Prostate gland (tissue), 2 donors: ENCODE data around the gene RPL29. TPM values are rescaled to one million over a fixed set of nuclear protein-coding genes. Genes with fewer than 3 reads are reported as not detected.
A peak's percentile ranks its signal among the peaks of the same experiment; 100 is the strongest.

Experiments used
- DNase-seq: peaks from one replicate; pipeline ENCODE4 v3.0.0-alpha.2; 2019; ENCODE audit warnings: low spot score
- H3K27ac ChIP-seq, 2 donors: fragments of 200-600 bp; sonication (generic); 2 replicates each; pipeline ENCODE4 v1.5.1; 2017 to 2019
- H3K27me3 ChIP-seq: fragments of 200-600 bp; sonication (generic); replicated peaks from 2 replicates; pipeline ENCODE4 v1.5.1; 2019; ENCODE audit not compliant: insufficient read depth
- H3K36me3 ChIP-seq, 2 donors: fragments of 200-600 bp; sonication (generic); 1 replicate in 1 of 2; 2 replicates in 1 of 2; pipeline versions ENCODE4 v1.5.1 to v1.8.1; 2017 to 2019
- H3K4me1 ChIP-seq: fragments of 200-600 bp; sonication (generic); replicated peaks from 2 replicates; pipeline ENCODE4 v1.5.1; 2019
- H3K4me3 ChIP-seq, 2 donors: fragments of 200-600 bp; sonication (generic); 2 replicates each; pipeline ENCODE4 v1.5.1; 2017 to 2019
- H3K9me3 ChIP-seq: fragments of 200-600 bp; sonication (generic); 2 replicates; pipeline ENCODE4 v1.5.1; 2017
- CTCF ChIP-seq, 4 experiments: fragments of 200-600 bp in 2 of 4; fragments of 450-650 bp in 2 of 4; sonication (generic) in 2 of 4; IDR thresholded peaks; 1 replicate in 3 of 4; 2 replicates in 1 of 4; pipeline ENCODE4 v1.5.1; 2016 to 2019; ENCODE audit warnings: antibody characterized with exemption in 4 of 4, mild to moderate bottlenecking in 2 of 4, moderate library complexity in 2 of 4
- POLR2A ChIP-seq: fragments of 450-650 bp; IDR thresholded peaks from one replicate; pipeline ENCODE4 v1.6.1; 2016; ENCODE audit warnings: antibody characterized with exemption, mild to moderate bottlenecking
- POLR2AphosphoS5 ChIP-seq: sonication (generic); formaldehyde crosslinking; IDR thresholded peaks from one replicate; pipeline ENCODE4 v1.6.1; 2017; ENCODE audit warnings: antibody characterized with exemption
- WGBS: methylation state at CpG from one replicate; pipeline ENCODE4 v1.1.5; 2018; 5-methylcytosine and 5-hydroxymethylcytosine counted together
- intact Hi-C: fragments of 100-400 bp; cut with DNase I; formaldehyde crosslinking; loops from one replicate; pipeline ENCODE4 v1.14.2; 2022
- total RNA-seq, 2 donors: library from RNA; depleted of rRNA; stranded (reverse); fragments of >200 nt; gene quantifications; one replicate each; pipeline ENCODE4 v1.1.0, GENCODE V29; 2016

Gene RPL29
- total RNA-seq, 2 donors from 2014 or later: 1,249 to 2,015 TPM

GRCh38 chr3:52002748-52003147, 7.1 kb upstream of the RPL29 start:
- Histone ChIP-seq H3K27ac (no peak overlapping the region), H3K27me3 (no peaks in the 10 kb centered on the region), H3K9me3 (no peaks in the 10 kb centered on the region), H3K4me3 (no peak overlapping the region), H3K36me3 (no peaks in the 10 kb centered on the region), H3K4me1 (peaks cover 4% of the 10 kb centered on the region)
- no peak for TF ChIP-seq POLR2AphosphoS5
- no peak for TF ChIP-seq CTCF (IDR thresholded peaks at IDR 0.05)
- no peak for TF ChIP-seq POLR2A
- intact Hi-C loops: loop anchor here (5.0 kb wide), 2 partner anchors 120 to 340 kb away; no protein-coding TSS in a partner anchor
- 77% methylated on average over 6 of the region's 6 CpGs for WGBS
- DNase-seq: no peak

- Histone ChIP-seq H3K36me3 (no peaks in the 10 kb centered on the region), H3K9me3 (no peaks in the 10 kb centered on the region), H3K27me3 (no peaks in the 10 kb centered on the region), H3K4me3 (no peak overlapping the region), H3K27ac (no peak overlapping the region), H3K4me1 (peaks cover 4% of the 10 kb centered on the region)
- intact Hi-C loops: loop anchor here (1.0 to 5.0 kb wide), 3 partner anchors 121 to 341 kb away; no protein-coding TSS in a partner anchor
- DNase-seq: peak; percentile 61
- TF ChIP-seq POLR2AphosphoS5 (no peak), CTCF (IDR thresholded peaks at IDR 0.05) (peak; percentile 87 to 95 (median 91))
- WGBS: 4% methylated on average over 12 of the region's 18 CpGs
Measured at GRCh38 chr3:52001443-52001974, 5.8 kb upstream of the RPL29 start.

GRCh38 chr3:51999846-52000245, 4.2 kb upstream of the RPL29 start:
- Histone ChIP-seq H3K27ac (no peak overlapping the region), H3K4me1 (peaks cover 2% of the 10 kb centered on the region), H3K36me3 (no peaks in the 10 kb centered on the region), H3K9me3 (no peaks in the 10 kb centered on the region), H3K27me3 (no peaks in the 10 kb centered on the region), H3K4me3 (no peak overlapping the region)
- no peak for DNase-seq
- intact Hi-C loops: loop anchor here (5.0 kb wide), 2 partner anchors 122 to 342 kb away; no protein-coding TSS in a partner anchor
- no peak for TF ChIP-seq CTCF (IDR thresholded peaks at IDR 0.05)
- TF ChIP-seq POLR2AphosphoS5: no peak
- 83% methylated on average over 2 of the region's 2 CpGs for WGBS

GRCh38 chr3:51998774-51999173, 3.1 kb upstream of the RPL29 start:
- no peak for DNase-seq
- intact Hi-C loops: no loop called here
- no peak for TF ChIP-seq CTCF (IDR thresholded peaks at IDR 0.05)
- TF ChIP-seq POLR2A: no peak
- TF ChIP-seq POLR2AphosphoS5: no peak
- H3K4me1 ChIP-seq: peaks cover 7% of the 10 kb centered on the region
- H3K27me3 ChIP-seq: no peaks in the 10 kb centered on the region
- H3K36me3 ChIP-seq: no peaks in the 10 kb centered on the region
- no peak overlapping the region for H3K27ac ChIP-seq
- no peak overlapping the region for H3K4me3 ChIP-seq
- no peaks in the 10 kb centered on the region for H3K9me3 ChIP-seq
- WGBS: 72% methylated on average over 7 of the region's 7 CpGs

- Histone ChIP-seq H3K9me3 (no peaks in the 10 kb centered on the region), H3K36me3 (no peaks in the 10 kb centered on the region), H3K4me1 (peaks cover 7% of the 10 kb centered on the region), H3K27me3 (no peaks in the 10 kb centered on the region), H3K4me3 (no peak overlapping the region), H3K27ac (peak overlapping the region in 1 of 2 donors; percentile 14)
- 47% methylated on average over 7 of the region's 7 CpGs for WGBS
- no peak for DNase-seq
- intact Hi-C loops: no loop called here
- no peak for TF ChIP-seq CTCF (IDR thresholded peaks at IDR 0.05)
- peak; percentile 19 for TF ChIP-seq POLR2AphosphoS5
- no peak for TF ChIP-seq POLR2A
Measured at GRCh38 chr3:51997935-51998596, 2.4 kb upstream of the RPL29 start.
